Cortex of kidney (tissue), 1 donor: ENCODE data around the gene ZMYM5.
"Not testable (repeated sequence)": the region's sequence is repeated elsewhere in the genome, so short reads cannot be mapped to it uniquely, and the experiment has no call there.

Source experiments
- DNase-seq: peaks from one replicate; lab custom pipeline; 2025; lab: John Stamatoyannopoulos, UW

Gene ZMYM5

GRCh38 chr13:19818223-19818842 lies 45.1 kb downstream of the ZMYM5 start:
- DNase-seq: no peak

- no peak for DNase-seq
Measured at GRCh38 chr13:19817510-19818158, 45.8 kb downstream of the ZMYM5 start.

- DNase-seq: no peak
Measured at GRCh38 chr13:19817106-19817505, 46.3 kb downstream of the ZMYM5 start.

- DNase-seq: not testable (repeated sequence)
Measured at GRCh38 chr13:19815842-19816241, 47.6 kb downstream of the ZMYM5 start.

- DNase-seq: no peak
Measured at GRCh38 chr13:19810996-19811881, 52.2 kb downstream of the ZMYM5 start.

GRCh38 chr13:19810151-19810550 lies 53.3 kb downstream of the ZMYM5 start:
- DNase-seq: no peak

- no peak for DNase-seq
Measured at GRCh38 chr13:19805765-19806164, 57.7 kb downstream of the ZMYM5 start.

GRCh38 chr13:19795956-19796355 lies 67.5 kb downstream of the ZMYM5 start:
- DNase-seq: no peak

GRCh38 chr13:19794631-19795030 lies 68.8 kb downstream of the ZMYM5 start:
- no peak for DNase-seq

GRCh38 chr13:19791953-19792537 lies 71.4 kb downstream of the ZMYM5 start:
- no peak for DNase-seq

GRCh38 chr13:19782727-19783682 lies 80.4 kb downstream of the ZMYM5 start, which contains the start of gene PSPC1:
TSS of gene PSPC1 (minus strand) at chr13:19782945. CDS start at chr13:19782757, 188 bp downstream.
- DNase-seq: peak; percentile 8

- no peak for DNase-seq
Measured at GRCh38 chr13:19782049-19782726, 81.3 kb downstream of the ZMYM5 start.

GRCh38 chr13:19781526-19781925 lies 81.9 kb downstream of the ZMYM5 start:
- no peak for DNase-seq

- DNase-seq: not testable (repeated sequence)
Measured at GRCh38 chr13:19780753-19781418, 82.6 kb downstream of the ZMYM5 start.
